ENCODE results near the gene CYS1. TPM values are rescaled to one million over a fixed set of nuclear protein-coding genes. Genes with fewer than 3 reads are reported as not detected.

CYS1 gene
- total RNA-seq, 3 donors from 2014 or later (not counting 1 experiment from before 2014, with no cell fraction given) = not detected

DNA sequence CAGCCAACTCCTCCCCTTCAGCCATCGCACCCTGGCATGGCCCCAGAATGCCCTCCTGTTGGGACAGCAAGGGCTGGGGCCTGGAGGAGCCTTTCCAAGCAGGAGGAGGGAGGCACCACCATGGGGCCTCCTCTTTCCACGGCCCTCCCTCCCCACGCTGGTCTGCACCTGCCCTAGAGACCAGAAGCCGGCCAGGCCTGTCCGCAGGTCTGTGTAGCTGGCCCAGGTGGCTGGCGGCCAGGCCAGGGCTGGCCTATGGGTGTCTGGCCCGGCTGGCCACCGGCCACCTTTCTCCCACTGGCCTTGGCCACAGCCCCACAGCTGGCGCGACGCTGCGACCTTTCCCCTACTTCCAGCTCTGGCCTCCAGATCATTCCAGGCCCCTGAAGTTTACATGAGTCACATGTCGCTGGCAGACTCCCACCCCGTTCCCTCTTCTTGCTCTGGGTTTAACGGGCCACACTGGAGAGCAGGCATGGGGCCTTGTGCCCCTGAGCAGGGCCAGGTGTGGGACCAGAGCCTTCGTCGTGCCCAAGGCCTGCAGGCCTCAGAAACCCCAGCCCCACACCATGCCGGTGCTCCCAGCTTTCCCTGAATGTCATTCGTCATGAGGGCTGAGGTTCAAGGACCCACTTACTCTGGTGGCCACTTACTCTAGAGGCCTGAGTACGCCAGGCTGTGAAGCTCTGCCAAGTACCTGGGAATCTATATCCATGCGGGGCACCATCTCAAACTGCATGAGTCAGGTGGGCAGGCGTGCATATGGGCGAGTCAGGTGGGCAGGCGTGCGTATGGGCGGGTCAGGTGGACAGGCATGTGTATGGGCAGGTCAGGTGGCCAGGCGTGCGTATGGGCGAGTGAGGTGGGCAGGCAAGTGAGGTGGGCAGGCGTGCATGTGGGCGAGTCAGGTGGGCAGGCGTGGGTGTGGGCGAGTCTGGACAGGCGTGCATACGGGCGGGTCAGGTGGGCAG, 70.1 kb downstream of the CYS1 start:
- no peak overlapping the region for H3K27ac ChIP-seq (ENCODE audit: low read length)
- no peak overlapping the region for H3K27ac Mint-ChIP-seq
- no peak for TF ChIP-seq CTCF (IDR thresholded peaks at IDR 0.05)

DNA sequence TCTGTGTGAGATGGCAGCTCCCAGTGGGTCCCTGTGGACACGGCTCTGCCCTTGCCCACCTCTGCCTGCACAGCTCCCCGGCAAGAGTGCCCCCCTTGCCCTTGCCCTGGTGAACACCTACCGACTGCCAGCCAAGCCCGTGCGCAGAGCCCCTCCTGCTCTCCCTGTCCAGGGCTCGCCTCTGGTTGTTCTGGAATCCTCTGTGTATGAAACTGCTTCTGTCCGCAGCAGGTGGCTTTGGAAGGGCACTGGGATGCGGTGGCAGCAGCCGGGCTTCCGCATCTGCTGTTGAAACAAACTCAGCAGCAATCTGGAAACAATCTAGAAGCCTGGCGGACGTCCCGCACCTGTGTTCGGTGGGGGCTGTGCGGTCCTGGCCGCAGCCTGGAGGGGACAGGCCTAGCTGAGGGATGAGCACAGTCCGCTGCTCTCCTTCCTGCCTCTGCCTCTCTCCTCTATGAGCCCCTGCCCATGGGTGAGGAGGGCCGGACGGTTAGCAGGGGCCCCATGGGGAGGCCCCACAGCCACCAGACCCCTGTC, 70.9 kb downstream of the CYS1 start:
- H3K36me3 ChIP-seq (ENCODE audit: control insufficient read depth, insufficient read depth, low read length) = no peaks in the 10 kb centered on the region
- H3K36me3 Mint-ChIP-seq = no peaks in the 10 kb centered on the region
- peaks cover 0 to 5% of the 10 kb centered on the region in 2 donors for H3K27me3 Mint-ChIP-seq (ENCODE audit: low read depth in 2 of 2)
- no peak overlapping the region for H3K4me3 ChIP-seq (ENCODE audit: low read length)
- no peaks in the 10 kb centered on the region for H3K9me3 Mint-ChIP-seq
- 90% methylated on average over 19 of the region's 19 CpGs for WGBS (ENCODE audit: insufficient coverage)
- no peak for DNase-seq
- no peak overlapping the region for H3K4me3 Mint-ChIP-seq
- no peak for ATAC-seq
- peaks cover 5% of the 10 kb centered on the region for H3K4me1 ChIP-seq (ENCODE audit: control insufficient read depth, insufficient read depth, low read length)
- H3K4me1 Mint-ChIP-seq = peaks cover 0 to 12% of the 10 kb centered on the region in 2 donors
- H3K27ac Mint-ChIP-seq = no peak overlapping the region
- intact Hi-C loops (cut with micrococcal nuclease) = no loop called here
- H3K27me3 ChIP-seq (ENCODE audit: control insufficient read depth, insufficient read depth, low read length) = peaks cover 7% of the 10 kb centered on the region
- no peaks in the 10 kb centered on the region for H3K9me3 ChIP-seq (ENCODE audit: control insufficient read depth, insufficient read depth, low read length)
- no peak overlapping the region for H3K27ac ChIP-seq (ENCODE audit: low read length)
- no peak for TF ChIP-seq CTCF (IDR thresholded peaks at IDR 0.05)

More for the DNA sequence above, 70.1 kb downstream of the CYS1 start:
- H3K4me3 ChIP-seq (ENCODE audit: low read length) = no peak overlapping the region
- 96% methylated on average over 36 of the region's 36 CpGs for WGBS (ENCODE audit: insufficient coverage)
- Mint-ChIP-seq H3K4me3 (no peak overlapping the region), H3K27me3 (ENCODE audit: low read depth in 2 of 2) (peaks cover 0 to 5% of the 10 kb centered on the region in 2 donors), H3K36me3 (no peaks in the 10 kb centered on the region), H3K4me1 (peaks cover 0 to 12% of the 10 kb centered on the region in 2 donors), H3K9me3 (no peaks in the 10 kb centered on the region)
- H3K36me3 ChIP-seq (ENCODE audit: control insufficient read depth, insufficient read depth, low read length) = no peaks in the 10 kb centered on the region
- DNase-seq (no peak), ATAC-seq (no peak)
- intact Hi-C loops (cut with micrococcal nuclease) = no loop called here
- no peaks in the 10 kb centered on the region for H3K9me3 ChIP-seq (ENCODE audit: control insufficient read depth, insufficient read depth, low read length)
- H3K4me1 ChIP-seq (ENCODE audit: control insufficient read depth, insufficient read depth, low read length) = peaks cover 5% of the 10 kb centered on the region
- peaks cover 7% of the 10 kb centered on the region for H3K27me3 ChIP-seq (ENCODE audit: control insufficient read depth, insufficient read depth, low read length)

DNA sequence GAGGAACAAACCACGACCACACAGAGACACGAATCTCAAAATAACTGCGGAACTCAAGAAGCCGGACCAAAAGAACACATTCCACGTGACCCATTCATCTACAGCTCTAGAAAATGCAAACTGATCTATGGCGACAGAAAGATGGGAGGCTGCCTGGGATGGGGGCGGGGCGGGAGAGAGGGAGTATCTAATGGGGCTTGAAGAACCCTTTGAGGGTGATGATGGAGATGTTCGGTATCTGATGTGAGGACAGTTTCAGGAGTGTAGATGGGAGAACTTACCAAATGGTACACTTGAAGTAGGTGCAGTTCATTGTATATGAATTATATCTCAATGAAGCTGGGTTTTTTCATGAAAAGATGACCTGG, 71.4 kb downstream of the CYS1 start:
- ATAC-seq (no peak), DNase-seq (no peak)
- peaks cover 0 to 12% of the 10 kb centered on the region in 2 donors for H3K4me1 Mint-ChIP-seq
- H3K27ac ChIP-seq (ENCODE audit: low read length) = no peak overlapping the region
- H3K4me3 ChIP-seq (ENCODE audit: low read length) = no peak overlapping the region
- H3K27ac Mint-ChIP-seq = no peak overlapping the region
- H3K4me3 Mint-ChIP-seq = no peak overlapping the region
- peaks cover 7% of the 10 kb centered on the region for H3K27me3 ChIP-seq (ENCODE audit: control insufficient read depth, insufficient read depth, low read length)
- WGBS (ENCODE audit: insufficient coverage) = 83% methylated on average over 9 of the region's 9 CpGs
- H3K9me3 Mint-ChIP-seq = no peaks in the 10 kb centered on the region
- no peaks in the 10 kb centered on the region for H3K36me3 Mint-ChIP-seq
- no peaks in the 10 kb centered on the region for H3K9me3 ChIP-seq (ENCODE audit: control insufficient read depth, insufficient read depth, low read length)
- no peak for TF ChIP-seq CTCF (IDR thresholded peaks at IDR 0.05)
- peaks cover 5% of the 10 kb centered on the region for H3K4me1 ChIP-seq (ENCODE audit: control insufficient read depth, insufficient read depth, low read length)
- no peaks in the 10 kb centered on the region for H3K36me3 ChIP-seq (ENCODE audit: control insufficient read depth, insufficient read depth, low read length)
- intact Hi-C loops (cut with micrococcal nuclease) = no loop called here
- peaks cover 0 to 5% of the 10 kb centered on the region in 2 donors for H3K27me3 Mint-ChIP-seq (ENCODE audit: low read depth in 2 of 2)
